Measurements from ENCODE around the gene MRPL34.

DNA sequence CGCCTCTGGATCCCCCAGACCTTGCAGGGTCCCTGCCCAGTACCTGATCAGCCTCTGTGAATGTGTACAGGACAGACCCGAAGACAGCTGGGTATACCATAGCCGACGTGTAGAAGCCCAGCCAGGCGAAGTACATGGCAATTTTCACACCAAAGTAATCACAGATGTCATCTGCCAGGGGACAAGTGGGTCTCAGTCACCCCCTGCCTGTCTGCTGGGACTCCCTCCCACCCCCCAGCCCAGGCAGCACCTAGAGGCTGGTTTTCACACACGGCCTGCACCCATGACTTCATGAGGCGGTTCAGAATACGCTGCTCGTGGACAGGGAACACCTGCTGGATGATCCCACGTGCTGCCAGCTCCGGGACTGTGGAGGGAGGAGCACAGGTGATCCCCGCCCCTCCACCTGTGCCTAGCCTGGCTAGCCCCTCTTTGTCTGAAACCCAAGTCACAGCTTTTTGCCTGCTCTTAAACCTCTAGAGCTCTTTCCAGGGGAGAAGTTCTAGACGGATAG is 25.4 kb downstream of the MRPL34 start:
- TF ChIP-seq, protein P1, sequence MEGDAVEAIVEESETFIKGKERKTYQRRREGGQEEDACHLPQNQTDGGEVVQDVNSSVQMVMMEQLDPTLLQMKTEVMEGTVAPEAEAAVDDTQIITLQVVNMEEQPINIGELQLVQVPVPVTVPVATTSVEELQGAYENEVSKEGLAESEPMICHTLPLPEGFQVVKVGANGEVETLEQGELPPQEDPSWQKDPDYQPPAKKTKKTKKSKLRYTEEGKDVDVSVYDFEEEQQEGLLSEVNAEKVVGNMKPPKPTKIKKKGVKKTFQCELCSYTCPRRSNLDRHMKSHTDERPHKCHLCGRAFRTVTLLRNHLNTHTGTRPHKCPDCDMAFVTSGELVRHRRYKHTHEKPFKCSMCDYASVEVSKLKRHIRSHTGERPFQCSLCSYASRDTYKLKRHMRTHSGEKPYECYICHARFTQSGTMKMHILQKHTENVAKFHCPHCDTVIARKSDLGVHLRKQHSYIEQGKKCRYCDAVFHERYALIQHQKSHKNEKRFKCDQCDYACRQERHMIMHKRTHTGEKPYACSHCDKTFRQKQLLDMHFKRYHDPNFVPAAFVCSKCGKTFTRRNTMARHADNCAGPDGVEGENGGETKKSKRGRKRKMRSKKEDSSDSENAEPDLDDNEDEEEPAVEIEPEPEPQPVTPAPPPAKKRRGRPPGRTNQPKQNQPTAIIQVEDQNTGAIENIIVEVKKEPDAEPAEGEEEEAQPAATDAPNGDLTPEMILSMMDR (conservative IDR thresholded peaks at IDR 0.05 in 1 of 2, IDR thresholded peaks at IDR 0.05 in 1 of 2; ENCODE audit: extremely low read depth in 1 of 2, insufficient read depth in 1 of 2, low read depth in 1 of 2, low read length in 2 of 2): no peak
- TF ChIP-seq EZH2 (IDR thresholded peaks at IDR 0.05; ENCODE audit: borderline replicate concordance, low read length): no peak

All from mammary epithelial cell (primary cell).